NCI-H510A (cell line): Measurements from ENCODE around the gene LITAF.
"Not testable (repeated sequence)": the region's sequence is repeated elsewhere in the genome, so short reads cannot be mapped to it uniquely, and the experiment has no call there.

ENCODE experiments used
- DNase-seq: peaks from one replicate; lab custom pipeline; 2025; lab: John Stamatoyannopoulos, UW

Gene LITAF

DNA sequence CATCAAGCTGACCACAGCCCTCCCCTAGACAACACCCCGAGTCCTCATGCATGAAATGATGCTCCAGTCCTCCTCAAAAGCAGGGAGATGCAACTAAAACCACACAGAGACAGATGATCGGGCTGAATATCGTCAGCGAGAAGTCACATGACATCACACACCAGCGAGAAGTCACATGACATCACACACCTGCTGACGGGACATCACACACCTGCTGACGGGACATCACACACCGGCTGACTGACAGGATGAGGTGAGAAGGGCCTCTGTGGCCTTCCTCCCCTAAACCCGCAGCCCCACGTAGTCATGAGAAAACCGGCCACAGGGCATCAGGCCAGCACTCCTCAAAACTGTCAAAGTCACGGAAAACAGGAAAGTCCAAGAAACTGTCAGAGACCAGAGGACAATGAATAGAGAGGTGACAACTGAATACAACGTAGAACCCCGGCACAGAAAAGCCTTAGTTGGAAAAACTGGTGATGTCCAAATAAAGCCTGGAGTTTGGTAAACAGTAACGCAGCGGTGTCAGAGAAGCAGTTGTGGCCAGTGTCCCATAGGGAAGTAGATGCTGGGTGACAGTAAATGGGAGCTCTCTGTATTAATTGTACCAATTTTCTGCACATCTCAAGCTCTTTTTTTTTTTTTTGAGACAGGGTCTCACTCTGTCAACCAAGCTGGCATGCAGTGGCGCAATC lies 14.3 kb downstream of the LITAF start:
- DNase-seq = no peak

DNA sequence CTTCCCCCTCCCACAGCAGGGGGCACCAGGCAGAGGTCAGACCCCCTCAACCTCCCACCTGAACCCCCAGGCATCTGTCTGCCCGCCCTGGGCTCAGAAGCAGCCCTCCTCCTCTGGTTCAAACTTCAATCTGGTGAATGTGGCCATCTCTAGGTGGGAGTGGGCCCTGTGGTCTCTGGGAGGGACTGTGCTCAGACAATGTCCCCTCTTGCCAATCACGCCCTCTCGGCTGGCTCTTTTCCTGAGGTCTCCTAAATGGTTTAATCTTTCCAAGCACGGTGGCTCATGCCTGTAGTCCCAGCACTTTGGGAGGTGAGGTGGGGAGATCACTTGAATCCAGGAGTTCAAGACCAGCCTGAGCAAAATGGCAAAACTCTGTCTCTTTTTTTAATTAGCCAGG lies 15.2 kb downstream of the LITAF start:
- no peak for DNase-seq

DNA sequence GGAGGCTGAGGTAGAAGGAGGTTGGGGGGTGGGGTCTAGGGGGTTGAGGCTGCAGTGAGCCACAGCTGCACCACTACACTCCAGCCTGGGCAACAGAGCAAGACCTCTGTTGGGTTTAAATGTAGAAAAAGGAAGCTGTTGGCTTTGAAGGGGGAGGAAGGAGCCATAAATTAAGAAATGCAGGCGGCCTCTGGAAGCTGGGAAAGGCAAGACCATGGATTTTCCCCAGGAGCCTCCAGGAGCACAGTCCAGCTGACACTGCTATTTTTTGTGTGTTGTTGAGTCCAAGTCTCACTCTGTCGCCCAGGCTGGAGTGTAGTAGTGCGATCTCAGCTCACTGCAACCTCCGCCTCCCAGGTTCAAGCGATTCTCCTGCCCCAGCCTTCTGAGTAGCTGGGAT lies 15.9 kb downstream of the LITAF start:
- DNase-seq = no peak

DNA sequence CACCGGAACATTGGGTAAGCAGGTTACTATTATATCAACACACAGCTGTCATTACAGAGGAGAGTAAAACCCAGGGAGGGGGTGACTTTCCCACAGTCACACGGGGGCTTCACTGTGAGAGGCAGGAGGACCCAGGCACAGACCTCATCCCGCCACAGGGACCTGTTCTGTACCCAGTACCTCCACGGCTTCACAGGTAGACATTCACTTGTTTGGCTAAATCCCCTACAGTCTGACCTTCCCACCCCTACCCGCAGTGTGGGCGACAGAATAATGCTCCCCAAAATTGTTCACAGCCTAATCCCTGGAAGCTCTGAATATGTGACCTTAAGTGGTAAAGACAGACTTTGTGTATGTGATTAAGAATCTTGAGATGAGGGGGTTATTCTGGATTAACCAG lies 16.5 kb downstream of the LITAF start:
- no peak for DNase-seq

DNA sequence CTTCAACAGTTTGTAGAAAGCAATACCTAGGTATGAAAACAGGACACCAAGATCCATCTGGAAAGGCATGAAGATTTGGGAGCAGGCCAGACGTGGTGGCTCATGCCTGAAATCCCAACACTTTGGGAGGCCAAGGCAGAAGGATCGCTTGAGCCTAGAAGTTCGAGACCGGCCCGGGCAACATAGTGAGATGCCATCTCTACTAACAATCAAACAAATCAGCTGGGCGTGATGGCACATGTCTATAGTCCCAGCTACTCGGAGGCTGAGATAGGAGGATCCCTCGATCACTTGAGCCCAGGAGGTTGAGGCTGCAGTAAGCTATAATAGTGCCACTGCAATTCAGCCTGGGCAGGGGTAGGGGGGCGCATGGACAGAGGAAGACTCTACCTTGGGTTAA lies 20.3 kb downstream of the LITAF start:
- no peak for DNase-seq

DNA sequence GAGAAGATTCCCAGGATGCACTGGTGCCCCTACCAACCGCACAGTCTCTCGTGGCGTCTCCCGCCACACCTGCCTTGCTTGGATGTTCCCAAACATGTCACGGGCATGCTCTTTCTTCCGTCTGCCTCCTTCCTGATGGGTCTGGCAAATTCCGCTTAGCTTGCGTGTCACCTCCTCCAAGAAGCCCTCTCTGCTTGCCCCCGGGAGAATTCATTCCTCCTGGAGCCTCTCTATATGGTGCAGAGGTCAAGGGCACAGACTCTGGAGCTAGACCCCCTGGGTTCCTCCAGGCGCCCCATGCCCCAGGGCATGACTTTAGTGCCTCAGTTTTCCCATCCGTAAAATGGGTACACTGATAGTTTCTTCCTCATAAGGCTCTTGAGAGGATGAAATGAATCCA lies 21.1 kb downstream of the LITAF start:
- DNase-seq = no peak

DNA sequence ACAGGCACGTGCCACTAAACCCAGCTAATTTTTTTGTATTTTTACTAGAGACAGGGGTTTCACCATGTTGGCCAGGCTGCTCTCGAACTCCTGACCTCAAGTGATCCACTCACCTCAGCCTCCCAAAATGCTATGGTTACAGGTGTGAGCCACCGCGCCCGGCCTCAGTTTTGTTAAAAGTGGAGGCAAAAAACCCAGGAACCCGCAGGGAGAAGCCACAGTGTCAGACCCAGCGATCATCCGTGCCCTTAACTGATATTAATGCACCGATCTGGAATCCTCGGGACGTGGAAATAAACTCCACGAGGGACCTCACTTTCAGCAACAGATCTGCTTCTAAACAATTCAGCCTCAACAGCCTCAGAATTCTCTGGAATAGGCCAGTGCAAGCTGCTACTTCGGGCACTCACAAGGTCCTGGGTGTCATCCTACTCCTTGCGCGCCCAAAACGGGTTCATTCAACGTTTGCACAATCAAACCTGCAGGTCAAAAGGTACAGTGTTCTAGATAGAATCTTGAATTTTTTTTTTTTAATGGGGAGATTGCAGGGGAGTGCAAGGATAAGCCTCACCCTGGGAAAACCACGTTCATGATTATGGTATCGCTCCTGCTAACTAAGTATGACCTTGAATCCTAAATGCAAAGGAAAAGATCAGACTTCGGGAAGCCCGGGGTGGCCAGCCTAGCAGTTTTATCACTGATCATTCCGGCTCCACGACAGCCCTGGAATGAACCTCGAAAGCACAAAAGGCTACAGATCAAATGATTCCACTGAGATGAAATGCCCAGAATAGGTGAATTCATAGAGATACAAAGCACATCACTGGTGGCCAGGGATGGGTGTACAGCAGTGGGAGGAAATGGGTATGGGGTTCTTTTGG lies 22.4 kb downstream of the LITAF start:
- DNase-seq = no peak

DNA sequence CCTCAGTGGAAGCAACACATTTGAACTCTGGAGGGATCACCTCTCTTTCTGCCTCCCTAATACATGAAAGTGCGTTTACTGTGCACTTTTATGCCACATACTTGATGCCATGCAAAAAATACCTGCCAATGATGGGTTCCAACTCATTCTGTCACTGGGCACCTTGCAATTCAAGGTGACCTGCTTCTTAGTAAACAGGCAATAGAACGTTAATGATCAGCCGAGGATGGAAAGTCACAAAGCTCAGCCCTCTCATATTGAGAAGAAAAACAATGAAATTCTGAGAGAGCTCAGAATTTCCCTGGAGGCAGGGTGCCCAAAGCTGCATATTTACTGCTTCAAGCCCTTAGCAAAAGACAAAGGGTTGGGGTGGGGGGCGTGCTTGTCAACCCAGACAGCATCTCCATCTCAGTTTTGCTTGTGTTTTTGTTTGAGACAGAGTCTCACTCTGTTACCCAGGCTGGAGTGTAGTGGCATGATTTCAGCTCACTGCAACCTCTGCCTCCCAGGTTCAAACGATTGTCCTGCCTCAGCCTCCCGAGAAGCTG lies 23.2 kb downstream of the LITAF start:
- no peak for DNase-seq

DNA sequence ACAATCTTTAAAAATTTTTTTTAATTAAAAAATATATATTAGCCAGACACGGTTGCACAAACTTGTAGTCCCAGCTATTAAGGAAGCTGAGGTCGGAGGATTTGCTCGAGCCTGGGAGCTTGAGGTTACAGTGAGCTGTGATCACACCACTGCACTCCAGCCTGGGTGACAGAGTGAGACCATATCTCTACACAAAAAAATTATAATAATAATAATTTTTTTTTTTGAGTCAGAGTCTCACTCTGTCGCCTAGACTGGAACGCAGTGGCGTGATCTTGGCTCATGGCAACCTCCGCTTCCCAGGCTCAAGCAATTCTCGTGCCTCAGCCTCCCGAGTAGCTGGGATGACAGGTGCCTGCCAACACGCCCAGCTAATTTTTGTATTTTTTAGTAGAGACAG lies 23.8 kb downstream of the LITAF start:
- no peak for DNase-seq

DNA sequence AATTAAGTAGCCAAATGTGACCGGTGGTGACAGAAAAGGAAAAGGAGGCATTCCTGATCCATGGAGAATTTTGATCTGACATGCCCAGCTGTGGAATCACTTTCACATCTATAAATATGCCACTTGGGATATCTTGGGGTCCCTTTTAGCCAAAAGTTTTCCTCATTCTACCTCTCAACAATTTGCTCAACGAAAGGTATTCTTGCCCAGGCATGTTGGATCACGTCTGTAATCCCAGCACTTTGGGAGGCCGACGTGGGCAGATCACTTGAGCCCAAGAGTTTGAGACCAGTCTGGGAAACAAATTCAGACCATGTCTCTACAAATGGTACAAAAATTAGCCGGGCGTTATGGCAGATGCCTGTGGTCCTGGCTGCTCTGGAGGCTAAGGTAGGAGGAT lies 24.3 kb downstream of the LITAF start:
- no peak for DNase-seq

DNA sequence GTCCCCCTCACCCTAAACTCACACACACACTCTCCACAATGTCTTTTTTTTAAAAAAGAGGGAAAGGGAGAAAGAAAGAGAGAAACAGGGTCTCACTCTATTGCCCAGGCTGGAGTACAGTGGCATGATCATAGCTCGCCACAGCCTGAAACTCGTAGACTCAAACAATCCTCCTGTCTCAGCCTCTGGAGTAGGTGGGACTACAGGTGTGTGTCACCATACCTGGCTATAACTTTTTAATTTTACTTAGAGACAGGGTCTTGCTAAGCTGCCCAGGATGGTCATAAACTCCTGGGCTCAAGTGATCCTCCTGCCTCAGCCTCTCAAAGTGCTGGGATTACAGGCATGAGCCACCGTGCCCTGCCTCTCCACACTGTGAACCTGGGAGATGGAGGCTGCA lies 24.9 kb downstream of the LITAF start:
- DNase-seq = no peak

DNA sequence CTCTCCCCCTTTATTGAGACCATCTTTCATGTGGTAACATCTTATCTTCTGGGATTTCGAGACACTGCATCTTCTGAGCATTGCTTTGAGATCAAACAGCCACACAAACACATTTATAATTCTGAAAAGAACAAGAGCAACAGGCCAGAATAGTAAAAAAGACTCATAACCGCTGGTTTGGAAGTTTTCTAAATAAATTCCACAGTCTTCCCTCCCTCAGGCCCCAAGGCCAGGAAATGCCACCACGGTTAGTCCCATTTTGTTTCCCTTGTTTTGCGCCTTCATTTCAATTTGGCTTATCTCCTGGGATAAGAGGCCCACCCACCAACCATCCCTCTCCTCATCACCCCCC lies 25.3 kb downstream of the LITAF start:
- no peak for DNase-seq

DNA sequence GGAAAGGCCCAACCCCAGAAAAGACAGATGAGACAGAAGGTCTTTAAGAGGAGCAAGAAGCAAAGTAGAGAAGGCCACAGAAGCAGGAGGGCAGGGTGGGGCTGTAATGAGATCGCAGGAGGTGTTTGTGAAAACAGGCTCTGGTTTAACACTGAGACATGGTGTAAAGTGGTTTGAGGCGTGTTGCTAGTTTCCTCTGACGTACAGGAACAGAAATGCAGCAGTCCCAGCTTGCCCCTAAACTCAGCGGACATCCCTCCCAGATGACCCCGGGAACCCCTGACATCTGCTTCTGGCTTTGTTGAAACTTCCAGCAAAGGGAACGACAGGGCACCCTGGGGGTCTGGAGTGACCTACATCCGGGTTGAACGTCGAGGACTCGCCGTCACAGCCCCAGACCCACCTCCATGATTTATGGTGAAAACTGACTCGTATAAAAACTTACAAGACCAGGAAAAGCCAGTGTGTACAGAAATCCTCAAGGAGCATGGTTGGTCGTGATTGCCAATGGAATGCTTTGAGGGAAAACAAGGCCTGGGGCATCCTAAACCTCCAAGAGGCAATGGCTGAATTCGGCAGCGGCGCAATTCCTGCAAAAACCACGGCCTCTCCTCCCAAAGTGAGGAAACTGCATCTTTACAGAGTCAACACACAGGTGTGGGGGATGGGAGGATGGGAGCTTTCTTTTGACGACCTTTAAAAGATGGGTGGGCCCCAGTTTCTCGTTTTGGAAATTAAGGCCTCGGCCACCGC lies 25.8 kb downstream of the LITAF start:
- no peak for DNase-seq

DNA sequence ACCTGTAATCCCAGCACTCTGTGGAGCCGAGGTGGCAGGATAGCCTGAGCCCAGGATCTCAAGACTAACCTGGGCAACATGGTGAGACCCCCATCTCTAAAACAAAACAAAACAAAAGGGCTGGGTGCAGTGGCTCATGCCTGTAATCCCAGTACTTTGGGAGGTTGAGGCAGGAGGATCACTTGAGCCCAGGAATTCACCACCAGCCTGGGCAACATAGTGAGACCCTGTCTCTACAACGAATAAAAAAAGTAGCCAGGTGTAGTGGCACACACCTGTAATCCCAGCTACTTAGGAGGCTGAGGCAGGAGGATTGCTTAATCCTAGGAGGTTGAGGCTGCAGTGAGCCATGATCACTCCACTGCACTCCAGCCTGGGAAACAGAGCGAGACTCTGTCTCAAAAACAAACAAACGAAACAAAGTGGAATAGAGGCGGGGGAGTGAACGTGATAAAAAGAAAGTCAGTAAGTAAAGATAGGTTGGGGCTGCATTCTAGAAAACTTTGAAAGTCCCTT lies 28.4 kb downstream of the LITAF start:
- not testable (repeated sequence) for DNase-seq

DNA sequence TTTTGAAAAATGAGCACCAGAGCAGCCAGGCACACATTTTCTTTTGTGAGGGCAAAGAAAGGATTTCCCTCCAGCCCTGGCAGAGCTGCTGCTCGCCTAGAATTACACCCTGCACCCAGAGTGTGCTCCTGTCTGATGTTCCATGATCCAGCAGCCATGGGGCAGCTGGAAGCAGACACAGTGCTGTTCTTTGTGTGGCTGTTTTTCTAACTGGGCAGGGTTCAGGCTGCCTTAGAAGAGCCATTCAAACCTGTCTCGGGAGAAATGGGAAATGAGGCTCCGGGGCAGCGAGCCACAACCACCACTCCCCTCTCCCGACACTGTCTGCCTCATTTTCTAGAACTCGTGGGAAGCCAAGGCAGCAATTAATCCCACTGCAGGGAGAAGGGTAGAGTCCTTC lies 28.9 kb downstream of the LITAF start:
- no peak for DNase-seq

DNA sequence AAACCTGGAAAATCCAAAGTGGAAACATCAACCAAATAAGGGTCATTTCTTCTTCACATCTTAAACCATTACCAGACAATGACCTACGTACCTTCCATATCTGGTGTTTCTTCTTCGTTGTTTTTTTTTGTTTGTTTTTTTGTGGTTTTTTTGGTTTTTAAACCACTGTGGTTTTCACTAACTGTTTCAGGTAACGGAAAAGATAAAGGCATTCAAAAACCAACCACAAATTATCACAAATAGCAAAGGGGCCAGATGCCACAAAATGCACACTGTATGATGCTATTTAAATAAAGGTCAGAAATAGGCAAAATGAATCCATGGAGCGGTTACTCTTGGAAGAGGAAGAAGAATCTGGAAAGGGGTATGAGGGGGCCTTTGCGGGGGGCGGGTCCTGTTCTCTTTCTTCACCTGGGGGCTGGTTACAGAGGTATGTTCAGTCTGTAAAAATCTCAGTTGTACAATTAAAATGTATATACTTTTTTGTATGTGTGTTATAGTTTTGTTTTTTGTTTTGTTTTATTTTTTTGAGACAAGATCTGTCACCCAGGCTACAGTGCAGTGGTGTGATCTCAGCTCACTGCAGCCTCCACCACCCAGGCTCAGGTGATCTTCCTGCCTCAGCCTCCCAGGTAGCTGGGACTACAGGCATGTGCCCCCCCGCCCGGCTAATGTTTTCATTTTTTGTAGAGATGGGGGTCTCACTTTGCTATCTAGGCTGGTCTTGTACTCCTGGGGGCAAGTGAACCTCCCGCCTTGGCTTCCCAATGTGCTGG lies 29.6 kb downstream of the LITAF start:
- DNase-seq = no peak

DNA sequence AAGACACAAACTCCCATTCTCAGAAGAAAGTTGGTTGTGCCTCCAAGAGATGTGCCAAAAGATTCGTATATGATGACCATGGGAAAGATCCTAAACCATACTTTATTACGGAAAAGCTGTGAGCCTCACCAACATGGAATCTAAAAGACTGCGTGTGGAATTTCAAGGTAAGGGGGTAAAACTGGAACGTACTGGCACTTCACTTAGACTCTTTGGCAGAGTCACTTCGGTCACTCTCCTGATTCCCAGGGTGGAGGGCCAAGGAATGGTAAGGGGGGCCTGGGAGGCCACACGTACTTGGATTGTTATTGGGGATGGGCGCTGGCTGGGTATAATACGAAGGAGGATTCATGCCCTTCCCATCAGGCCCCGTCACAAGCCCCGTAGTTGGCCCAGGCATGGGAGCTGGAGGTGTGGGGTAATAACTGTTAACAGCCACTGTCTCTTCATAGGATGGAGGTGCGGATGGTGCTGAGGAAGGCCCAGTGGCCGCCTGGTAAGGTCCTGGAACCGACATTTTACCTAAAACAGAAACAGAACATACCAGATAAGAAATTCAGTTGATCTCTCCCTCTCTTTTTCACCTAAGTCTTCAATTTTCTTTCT lies 30.4 kb downstream of the LITAF start:
- DNase-seq = no peak

DNA sequence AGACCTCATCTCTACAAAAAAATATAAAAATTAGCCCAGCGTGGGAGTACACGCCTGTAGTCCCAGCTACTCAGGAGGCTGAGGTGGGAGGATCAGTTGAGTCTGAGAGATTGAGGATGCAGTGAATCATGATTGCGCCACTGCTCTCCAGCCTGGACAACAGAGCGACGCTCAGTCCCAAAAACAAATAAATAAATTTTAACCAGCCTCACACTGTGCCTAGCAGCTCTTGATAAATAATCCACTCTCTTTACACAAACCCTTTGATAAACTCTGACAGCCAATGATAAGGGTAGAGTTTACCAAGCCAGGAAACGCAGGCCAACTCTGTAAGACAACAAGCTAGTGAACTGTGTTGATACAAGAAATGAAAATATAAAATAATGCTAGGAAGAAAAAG lies 32.7 kb downstream of the LITAF start:
- DNase-seq = no peak

DNA sequence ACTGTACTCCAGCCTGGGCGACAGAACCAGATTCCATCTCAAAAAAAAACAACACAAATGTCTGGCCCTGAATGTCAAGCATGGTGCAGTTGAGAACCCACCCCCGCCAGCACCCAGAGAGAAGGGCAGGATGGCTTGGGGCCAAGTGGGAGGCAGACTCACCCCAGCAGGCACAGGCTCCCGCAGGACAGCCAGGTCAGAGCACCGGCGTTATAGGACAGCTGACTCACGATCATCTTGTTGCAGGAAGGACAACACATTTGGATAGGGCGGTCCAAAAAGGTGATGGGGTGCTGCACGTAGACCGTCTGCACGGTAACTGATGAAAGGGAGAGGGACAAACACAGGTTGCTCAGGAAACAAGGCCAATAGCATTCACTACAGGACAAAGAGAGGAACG lies 33.3 kb downstream of the LITAF start:
- no peak for DNase-seq

DNA sequence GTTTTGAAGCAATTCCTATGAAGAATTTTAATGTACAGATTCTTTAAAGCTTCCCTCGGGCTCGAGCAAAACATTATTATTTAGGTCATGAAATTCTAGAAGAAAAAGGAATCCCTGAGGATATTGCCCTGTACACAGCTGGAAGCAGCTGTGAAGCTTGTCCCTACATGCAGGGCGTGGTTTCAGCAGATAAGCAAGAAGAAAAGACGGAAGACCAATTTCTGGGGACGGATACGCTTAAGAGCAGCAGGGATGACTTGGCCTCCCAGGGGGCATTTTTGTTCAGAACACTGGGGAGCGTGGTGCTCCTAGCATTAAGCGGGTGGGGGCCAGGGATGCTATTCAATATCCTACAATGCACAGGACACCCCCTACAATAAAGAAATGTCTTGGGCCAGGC lies 34.3 kb downstream of the LITAF start:
- DNase-seq = no peak

DNA sequence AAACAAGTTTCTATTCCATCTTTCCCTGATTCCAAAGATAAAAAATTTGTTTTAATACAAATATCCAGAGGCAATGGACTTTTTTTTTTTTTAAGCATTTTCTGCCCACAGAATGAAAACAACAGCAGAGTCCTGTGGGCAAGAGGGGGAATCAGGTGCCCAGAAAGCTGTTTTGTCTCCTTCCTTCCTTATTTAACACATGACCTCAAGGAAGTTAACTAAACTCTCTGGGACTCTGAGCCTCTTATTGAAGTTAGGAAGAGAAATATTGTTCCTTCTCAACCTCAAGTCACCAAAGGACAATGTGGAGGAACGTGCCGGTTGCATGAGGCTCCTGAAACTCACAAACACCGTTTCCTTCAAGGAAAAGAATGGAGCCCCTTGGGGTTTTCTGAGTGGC lies 34.9 kb downstream of the LITAF start:
- DNase-seq = no peak
